Keratinocyte (primary cell): ENCODE measurements around the gene FAM53B. TPM values are rescaled to one million over a fixed set of nuclear protein-coding genes. Genes with fewer than 3 reads are reported as not detected.

Source experiments
- DNase-seq: peaks from one replicate; pipeline ENCODE4 v3.0.0-alpha.2; 2011; ENCODE audit warnings: low read depth, missing footprints, low spot score
- FAIRE-seq: peaks from 2 replicates; lab custom pipeline; 2011; peaks lifted over from hg19 to GRCh38; lab: Jason Lieb, UNC
- H2AFZ ChIP-seq: 2 replicates; pipeline ENCODE4 v1.6.0; 2012; ENCODE audit warnings: low read length, control low read depth, inconsistent platforms; ENCODE audit not compliant: control insufficient read depth
- H3K27ac ChIP-seq: 2 replicates; pipeline ENCODE4 v1.5.1; 2011; ENCODE audit warnings: low read length; ENCODE audit not compliant: control insufficient read depth, insufficient read depth
- H3K27me3 ChIP-seq: 3 replicates; pipeline ENCODE4 v1.6.0; 2011; ENCODE audit warnings: low read length; ENCODE audit not compliant: control insufficient read depth, insufficient read depth; ENCODE audit errors: extremely low read depth
- H3K36me3 ChIP-seq, 2 experiments: 2 replicates in 1 of 2; 3 replicates in 1 of 2; pipeline ENCODE4 v1.5.1; 2011; ENCODE audit warnings: low read length in 2 of 2, mild to moderate bottlenecking in 1 of 2; ENCODE audit not compliant: control insufficient read depth in 2 of 2, insufficient read depth in 2 of 2; ENCODE audit errors: extremely low read depth in 1 of 2
- H3K4me1 ChIP-seq: 3 replicates; pipeline ENCODE4 v1.5.1; 2011; ENCODE audit warnings: low read length; ENCODE audit not compliant: control insufficient read depth, insufficient read depth; ENCODE audit errors: extremely low read depth
- H3K4me2 ChIP-seq: 3 replicates; pipeline ENCODE4 v1.6.0; 2011; ENCODE audit warnings: low read depth, low read length; ENCODE audit not compliant: control insufficient read depth, insufficient read depth; ENCODE audit errors: extremely low read depth
- H3K4me3 ChIP-seq, 3 experiments: fragments of 200-600 bp in 1 of 3; sonication (generic) in 1 of 3; 2 replicates in 2 of 3; 3 replicates in 1 of 3; pipeline ENCODE4 v1.5.1; 2011 to 2016; ENCODE audit warnings: low read length in 3 of 3, mild to moderate bottlenecking in 3 of 3, control low read depth in 2 of 3, inconsistent platforms in 1 of 3, low read depth in 1 of 3, mixed read lengths in 1 of 3, mixed run types in 1 of 3, moderate library complexity in 1 of 3; ENCODE audit not compliant: control insufficient read depth in 2 of 3, insufficient read depth in 2 of 3; ENCODE audit errors: extremely low read depth in 1 of 3
- H3K79me2 ChIP-seq: 2 replicates; pipeline ENCODE4 v1.6.0; 2012; ENCODE audit warnings: low read length; ENCODE audit not compliant: control insufficient read depth, insufficient read depth
- H3K9ac ChIP-seq: 3 replicates; pipeline ENCODE4 v1.6.0; 2011; ENCODE audit warnings: low read length; ENCODE audit not compliant: control insufficient read depth, insufficient read depth; ENCODE audit errors: extremely low read depth
- H3K9me1 ChIP-seq: 3 replicates; pipeline ENCODE4 v1.6.0; 2011; ENCODE audit warnings: low read length; ENCODE audit not compliant: control insufficient read depth, insufficient read depth; ENCODE audit errors: extremely low read depth
- H3K9me3 ChIP-seq: 2 replicates; pipeline ENCODE4 v1.5.1; 2012; ENCODE audit warnings: low read depth, low read length; ENCODE audit not compliant: control insufficient read depth
- H4K20me1 ChIP-seq: 3 replicates; pipeline ENCODE4 v1.6.0; 2011; ENCODE audit warnings: low read length; ENCODE audit not compliant: control insufficient read depth, insufficient read depth; ENCODE audit errors: extremely low read depth
- EZH2 ChIP-seq: IDR thresholded peaks from one replicate; pipeline ENCODE4 v1.6.1; 2012; ENCODE audit warnings: inconsistent platforms, mild to moderate bottlenecking, low read length, moderate library complexity
- dilution Hi-C: fragments of 300-500 bp; cut with MboI; formaldehyde crosslinking; loops from one replicate; pipeline ENCODE4 v1.7.0; 2020; ENCODE audit warnings: low sequenced_read_pairs; ENCODE audit not compliant: extremely low pct_ligation_motif_present
- polyA plus RNA-seq, 5 experiments: library from polyadenylated mRNA; depleted of rRNA in 3 of 5; stranded (reverse) in 3 of 5; stranded (forward) in 1 of 5; unstranded in 1 of 5; fragments of >200 nt; gene quantifications; 1 replicate in 1 of 5; 2 replicates in 3 of 5; 3 replicates in 1 of 5; pipeline versions ENCODE4 v1.2.1 to v1.2.3, GENCODE V29; 2011 to 2012; ENCODE audit warnings: missing spikeins in 2 of 5, low read depth in 1 of 5, low replicate concordance in 1 of 5
- TF ChIP-seq, protein P1 (sequence below), 3 experiments: IDR thresholded peaks in 1 of 3; conservative IDR thresholded peaks in 1 of 3; optimal IDR thresholded peaks in 1 of 3; 2 replicates in 2 of 3; 3 replicates in 1 of 3; pipeline versions ENCODE3 to v1.5.1; 2011; ENCODE audit warnings: low read length in 3 of 3, mild to moderate bottlenecking in 3 of 3, moderate library complexity in 2 of 3, control low read depth in 1 of 3, inconsistent platforms in 1 of 3; ENCODE audit not compliant: insufficient read depth in 2 of 3; ENCODE audit errors: extremely low read depth in 1 of 3

The FAM53B gene
- polyA plus RNA-seq, 1 donor (not counting 4 experiments of a cell fraction or from before 2014, with no cell fraction given) = 8.6 TPM

DNA sequence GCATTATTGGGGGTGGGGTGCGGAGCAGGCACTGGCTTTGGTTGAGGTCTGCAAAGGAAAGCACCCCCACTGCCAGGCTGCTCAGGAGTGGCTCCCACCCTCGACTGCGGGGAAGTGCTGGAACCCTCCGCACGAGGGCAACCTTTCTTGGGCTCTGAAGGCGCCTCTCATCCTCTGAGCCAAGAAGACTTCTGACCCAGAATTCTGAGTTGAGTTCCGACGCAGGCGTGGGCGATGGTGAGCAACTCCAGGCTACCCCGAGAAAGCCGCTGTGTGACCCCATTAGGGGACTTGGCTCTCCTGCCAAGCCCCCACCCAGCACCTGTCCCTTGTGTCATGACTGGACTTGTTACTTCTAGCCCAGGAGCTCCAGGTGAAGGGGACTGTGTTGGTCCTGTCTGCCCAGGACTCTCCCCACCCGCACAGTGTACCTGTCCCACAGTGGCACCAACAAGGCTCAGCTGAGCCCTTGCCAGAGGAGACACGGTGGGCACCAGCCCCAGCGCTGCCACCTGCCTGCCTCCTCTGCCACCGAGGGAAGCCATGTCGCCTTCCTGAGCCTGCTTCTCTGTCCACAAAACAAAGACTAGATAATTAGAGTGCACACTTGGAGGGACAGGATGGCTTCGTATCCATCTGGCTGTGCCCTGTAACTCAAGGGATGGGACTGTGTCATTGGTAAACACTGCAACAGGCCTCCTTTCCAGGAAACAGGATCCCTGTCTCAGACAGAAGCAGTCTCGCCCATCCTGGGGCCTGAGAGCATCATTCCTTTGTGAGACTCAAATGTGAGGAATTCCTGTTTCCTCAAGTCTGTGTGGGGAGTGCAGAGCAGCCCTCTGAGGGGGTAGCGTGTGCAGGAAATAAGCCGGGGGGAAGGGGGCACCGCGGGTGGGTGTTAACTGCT lies 153.7 kb downstream of the FAM53B start:
- Histone ChIP-seq H3K4me2 (no peak overlapping the region), H4K20me1 (no peaks in the 10 kb centered on the region), H3K36me3 (no peaks in the 10 kb centered on the region), H3K9me1 (no peaks in the 10 kb centered on the region), H3K27me3 (peaks cover 20% of the 10 kb centered on the region), H3K4me3 (no peak overlapping the region), H3K9ac (no peak overlapping the region), H2AFZ (no peak overlapping the region), H3K79me2 (no peaks in the 10 kb centered on the region), H3K9me3 (peaks cover 5% of the 10 kb centered on the region), H3K4me1 (no peaks in the 10 kb centered on the region), H3K27ac (no peak overlapping the region)
- TF ChIP-seq EZH2 = no peak
- TF ChIP-seq, protein P1, sequence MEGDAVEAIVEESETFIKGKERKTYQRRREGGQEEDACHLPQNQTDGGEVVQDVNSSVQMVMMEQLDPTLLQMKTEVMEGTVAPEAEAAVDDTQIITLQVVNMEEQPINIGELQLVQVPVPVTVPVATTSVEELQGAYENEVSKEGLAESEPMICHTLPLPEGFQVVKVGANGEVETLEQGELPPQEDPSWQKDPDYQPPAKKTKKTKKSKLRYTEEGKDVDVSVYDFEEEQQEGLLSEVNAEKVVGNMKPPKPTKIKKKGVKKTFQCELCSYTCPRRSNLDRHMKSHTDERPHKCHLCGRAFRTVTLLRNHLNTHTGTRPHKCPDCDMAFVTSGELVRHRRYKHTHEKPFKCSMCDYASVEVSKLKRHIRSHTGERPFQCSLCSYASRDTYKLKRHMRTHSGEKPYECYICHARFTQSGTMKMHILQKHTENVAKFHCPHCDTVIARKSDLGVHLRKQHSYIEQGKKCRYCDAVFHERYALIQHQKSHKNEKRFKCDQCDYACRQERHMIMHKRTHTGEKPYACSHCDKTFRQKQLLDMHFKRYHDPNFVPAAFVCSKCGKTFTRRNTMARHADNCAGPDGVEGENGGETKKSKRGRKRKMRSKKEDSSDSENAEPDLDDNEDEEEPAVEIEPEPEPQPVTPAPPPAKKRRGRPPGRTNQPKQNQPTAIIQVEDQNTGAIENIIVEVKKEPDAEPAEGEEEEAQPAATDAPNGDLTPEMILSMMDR (optimal IDR thresholded peaks at IDR 0.05 in 1 of 3, IDR thresholded peaks at IDR 0.05 in 1 of 3, conservative IDR thresholded peaks at IDR 0.05 in 1 of 3; ENCODE audit: extremely low read depth in 1 of 3, insufficient read depth in 2 of 3, low read length in 3 of 3) = no peak
- DNase-seq (no peak), FAIRE-seq (no peak)
- dilution Hi-C loops = no loop called here

- FAIRE-seq = no peak
- DNase-seq = no peak
- no peak for TF ChIP-seq EZH2
- TF ChIP-seq, protein P1 (optimal IDR thresholded peaks at IDR 0.05 in 1 of 3, IDR thresholded peaks at IDR 0.05 in 1 of 3, conservative IDR thresholded peaks at IDR 0.05 in 1 of 3; ENCODE audit: extremely low read depth in 1 of 3, insufficient read depth in 2 of 3, low read length in 3 of 3) = no peak
These were observed 154.6 kb downstream of the FAM53B start for GRCh38 chr10:124589491-124590041.

More at GRCh38 chr10:124589491-124590041, 154.6 kb downstream of the FAM53B start:
- no peaks in the 10 kb centered on the region for H3K79me2 ChIP-seq
- H3K9me3 ChIP-seq = peaks cover 5% of the 10 kb centered on the region
- no peaks in the 10 kb centered on the region for H3K9me1 ChIP-seq
- no peak overlapping the region for H3K9ac ChIP-seq
- H3K4me2 ChIP-seq = peak overlapping the region; percentile 18
- no peak overlapping the region for H3K27ac ChIP-seq
- H3K4me1 ChIP-seq = no peaks in the 10 kb centered on the region
- H2AFZ ChIP-seq = no peak overlapping the region
- no peak overlapping the region for H3K4me3 ChIP-seq
- peaks cover 20% of the 10 kb centered on the region for H3K27me3 ChIP-seq
- no peaks in the 10 kb centered on the region for H4K20me1 ChIP-seq
- dilution Hi-C loops = no loop called here
- H3K36me3 ChIP-seq = no peaks in the 10 kb centered on the region
